GM12865 (cell line): ENCODE data around the gene RALGPS1.

Experiments used
- DNase-seq: peaks from one replicate; pipeline ENCODE4 v3.0.0; 2010; ENCODE audit warnings: low read depth
- H3K4me3 ChIP-seq: 2 replicates; pipeline ENCODE4 v1.5.1; 2011; ENCODE audit warnings: mild to moderate bottlenecking, low read depth, low read length, control low read depth
- TF ChIP-seq, protein P1 (sequence below): IDR thresholded peaks from 2 replicates; pipeline ENCODE4 v1.5.1; 2011; ENCODE audit warnings: low read length, control low read depth, low read depth, inconsistent platforms; ENCODE audit not compliant: insufficient read depth; ENCODE audit errors: missing control alignments

Gene RALGPS1

DNA sequence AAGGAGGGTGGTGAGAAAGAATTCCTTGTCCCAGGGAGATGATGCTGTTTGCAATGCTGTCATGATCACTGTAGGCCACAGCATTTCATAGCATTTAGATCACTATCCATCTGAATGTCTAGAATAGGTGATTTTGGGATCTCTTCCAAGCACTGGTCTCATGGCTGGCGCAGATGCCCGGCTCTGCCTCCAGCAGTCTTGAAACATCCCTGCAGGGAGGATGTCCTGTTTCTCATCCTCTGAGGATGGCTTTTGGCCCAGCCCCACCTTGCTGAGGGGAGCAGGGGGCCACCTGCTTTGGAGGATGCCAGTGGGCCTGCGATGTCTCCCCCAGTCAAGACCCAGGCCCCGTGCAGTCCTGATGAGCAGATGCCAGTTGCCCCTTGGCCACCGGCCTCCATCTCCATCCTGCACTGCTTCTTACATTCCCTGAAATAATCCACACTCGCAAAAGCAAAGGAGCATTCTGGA lies 286.5 kb downstream of the RALGPS1 start:
- no peak for DNase-seq

DNA sequence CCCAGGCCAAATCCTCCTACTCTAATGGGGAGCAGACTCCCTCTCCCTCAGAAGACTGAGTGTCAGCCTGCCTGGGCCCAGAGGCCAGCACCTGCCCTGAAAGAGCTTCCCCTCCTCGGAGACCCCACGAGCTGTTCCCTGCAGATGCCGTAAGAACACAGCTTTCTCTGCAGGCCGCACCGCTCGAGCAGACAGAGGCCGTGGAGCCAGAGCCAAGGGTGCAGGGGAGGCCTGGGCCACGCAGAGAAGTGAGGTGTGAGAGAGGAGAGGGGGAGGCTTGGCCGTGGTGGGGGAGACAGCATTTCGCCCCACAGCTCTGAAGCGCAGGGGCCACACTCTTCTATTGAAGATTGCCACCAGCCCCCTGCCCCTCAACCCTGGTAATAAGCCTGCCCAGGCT lies 287.1 kb downstream of the RALGPS1 start:
- DNase-seq: no peak
- TF ChIP-seq, protein P1, sequence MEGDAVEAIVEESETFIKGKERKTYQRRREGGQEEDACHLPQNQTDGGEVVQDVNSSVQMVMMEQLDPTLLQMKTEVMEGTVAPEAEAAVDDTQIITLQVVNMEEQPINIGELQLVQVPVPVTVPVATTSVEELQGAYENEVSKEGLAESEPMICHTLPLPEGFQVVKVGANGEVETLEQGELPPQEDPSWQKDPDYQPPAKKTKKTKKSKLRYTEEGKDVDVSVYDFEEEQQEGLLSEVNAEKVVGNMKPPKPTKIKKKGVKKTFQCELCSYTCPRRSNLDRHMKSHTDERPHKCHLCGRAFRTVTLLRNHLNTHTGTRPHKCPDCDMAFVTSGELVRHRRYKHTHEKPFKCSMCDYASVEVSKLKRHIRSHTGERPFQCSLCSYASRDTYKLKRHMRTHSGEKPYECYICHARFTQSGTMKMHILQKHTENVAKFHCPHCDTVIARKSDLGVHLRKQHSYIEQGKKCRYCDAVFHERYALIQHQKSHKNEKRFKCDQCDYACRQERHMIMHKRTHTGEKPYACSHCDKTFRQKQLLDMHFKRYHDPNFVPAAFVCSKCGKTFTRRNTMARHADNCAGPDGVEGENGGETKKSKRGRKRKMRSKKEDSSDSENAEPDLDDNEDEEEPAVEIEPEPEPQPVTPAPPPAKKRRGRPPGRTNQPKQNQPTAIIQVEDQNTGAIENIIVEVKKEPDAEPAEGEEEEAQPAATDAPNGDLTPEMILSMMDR: no peak

More for the DNA sequence above, 286.5 kb downstream of the RALGPS1 start:
- H3K4me3 ChIP-seq: no peak overlapping the region
- TF ChIP-seq, protein P1: no peak

DNA sequence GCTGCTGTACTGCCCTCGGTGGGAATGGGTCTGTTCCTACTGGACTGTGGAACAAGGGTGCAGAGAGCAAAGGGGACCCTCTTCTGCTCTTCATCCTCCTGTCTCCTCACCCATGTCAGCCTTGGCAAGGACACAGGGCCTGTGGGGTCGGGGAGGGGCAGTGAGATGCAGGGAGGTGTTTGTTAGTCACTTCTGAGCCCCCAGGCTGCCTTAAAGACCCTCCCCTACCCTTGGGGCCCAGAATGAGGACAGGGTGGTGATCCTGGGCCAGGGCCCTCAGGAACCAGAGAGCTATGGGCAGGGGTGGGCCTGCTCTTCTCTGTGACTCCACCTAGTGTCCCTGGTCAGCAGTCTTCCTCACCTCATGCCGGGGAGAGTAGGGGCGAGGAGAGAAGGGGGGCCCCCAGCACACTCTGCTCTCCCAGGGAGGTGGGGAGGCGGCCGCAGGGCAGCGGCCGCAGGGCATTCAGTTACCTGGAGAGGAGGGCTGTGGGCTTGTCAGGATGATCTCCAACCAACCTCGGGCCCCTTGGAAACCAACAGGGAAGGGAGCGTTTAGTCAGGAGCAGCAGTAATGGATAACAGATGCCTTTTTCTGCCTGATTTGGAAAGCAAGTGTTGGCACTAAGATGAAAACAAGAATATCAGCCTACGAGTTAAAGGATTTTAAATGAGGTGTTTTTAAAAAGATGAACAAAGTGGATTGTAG lies 288.0 kb downstream of the RALGPS1 start:
- no peak for DNase-seq
- TF ChIP-seq, protein P1: no peak
- H3K4me3 ChIP-seq: no peak overlapping the region

More for the DNA sequence above, 287.1 kb downstream of the RALGPS1 start:
- no peak overlapping the region for H3K4me3 ChIP-seq

DNA sequence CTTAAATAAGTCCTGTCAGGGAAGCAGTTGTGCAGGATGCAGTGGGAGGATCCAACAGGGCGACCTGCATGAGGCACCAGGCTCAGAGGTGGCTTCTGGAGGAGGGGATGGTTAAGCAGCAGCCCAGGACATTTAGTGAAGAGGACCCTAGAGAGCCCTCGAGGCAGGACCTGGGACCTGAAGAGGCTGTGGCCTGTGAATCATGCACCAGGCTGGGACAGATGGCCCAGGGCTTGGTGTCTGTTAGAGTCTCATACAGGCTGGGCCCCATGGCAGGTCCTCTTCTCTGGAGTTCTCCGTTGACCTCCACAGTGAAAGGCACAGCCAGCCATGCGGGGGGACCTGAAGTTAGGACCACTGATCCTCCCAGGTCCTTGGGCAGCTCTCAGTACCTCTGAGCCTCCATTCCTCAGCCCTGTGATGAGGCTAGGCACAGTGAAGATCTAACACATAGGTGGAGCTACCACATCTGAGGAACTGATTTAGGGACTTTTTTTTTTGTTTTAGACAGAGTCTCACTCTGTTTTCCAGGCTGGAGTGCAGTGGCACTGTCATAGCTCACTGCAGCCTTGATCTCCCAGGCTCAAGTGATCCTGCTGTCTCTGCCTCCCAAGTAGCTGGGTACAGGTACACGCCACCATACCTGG lies 289.2 kb downstream of the RALGPS1 start:
- DNase-seq: no peak
- TF ChIP-seq, protein P1: no peak
- H3K4me3 ChIP-seq: no peak overlapping the region

DNA sequence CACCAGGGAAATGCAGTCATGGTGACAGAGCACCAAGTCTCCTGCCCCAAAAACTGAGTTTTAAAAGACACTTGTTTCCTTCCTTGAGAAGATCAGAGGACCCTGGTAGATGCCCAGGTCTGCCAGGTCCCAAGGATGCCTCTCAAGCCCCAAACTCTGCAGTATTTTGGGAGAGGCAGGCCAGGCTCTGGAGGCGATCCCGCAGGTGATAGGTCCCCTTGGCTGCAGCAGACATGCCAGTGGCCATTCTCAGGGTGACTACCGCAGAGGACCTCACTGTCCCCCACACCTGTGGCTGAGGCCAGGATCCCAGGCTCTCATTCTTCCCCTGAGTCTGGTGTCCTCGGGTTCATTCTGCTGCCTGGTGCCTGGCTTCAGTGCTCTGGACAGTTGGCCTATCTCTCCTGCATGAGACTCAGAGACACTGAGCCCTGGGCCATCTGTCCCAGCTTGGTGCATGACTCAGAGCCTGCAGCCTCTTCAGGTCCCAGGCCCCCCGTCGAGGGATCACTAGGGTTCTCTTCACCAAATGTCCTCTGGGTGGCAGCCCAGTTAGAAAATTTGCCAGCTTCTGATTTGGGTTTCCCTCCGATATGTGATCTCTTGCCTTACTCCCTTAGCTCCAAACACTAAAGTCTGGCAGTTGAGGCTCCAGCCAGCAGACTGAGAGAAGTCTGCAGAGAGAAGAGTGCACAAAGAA lies 290.3 kb downstream of the RALGPS1 start:
- no peak for DNase-seq
- H3K4me3 ChIP-seq: no peak overlapping the region
- TF ChIP-seq, protein P1: peak; percentile 5

DNA sequence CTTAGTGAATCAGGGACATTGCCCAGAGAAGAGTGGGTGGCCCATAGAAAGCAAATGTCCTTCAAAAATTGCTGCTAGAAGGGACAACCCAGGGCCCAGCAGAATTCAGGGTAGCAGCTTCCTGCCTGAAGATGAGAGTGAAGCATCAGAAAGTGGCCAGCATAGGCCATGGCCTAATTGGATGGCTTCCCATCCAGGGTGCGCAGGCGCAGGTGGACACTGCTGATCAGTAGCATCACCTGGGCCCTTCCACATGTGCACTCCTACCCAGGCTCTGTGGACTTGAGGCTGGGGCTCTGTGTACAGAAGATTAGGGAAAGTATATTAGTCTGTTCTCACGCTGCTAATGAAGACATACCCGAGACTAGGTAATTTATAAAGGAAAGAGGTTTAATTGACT lies 291.4 kb downstream of the RALGPS1 start:
- DNase-seq: no peak
- TF ChIP-seq, protein P1: no peak
- H3K4me3 ChIP-seq: no peak overlapping the region
